IMR-90 (cell line): ENCODE results near the gene PPM1D. TPM values are rescaled to one million over a fixed set of nuclear protein-coding genes. Genes with fewer than 3 reads are reported as not detected.
"Not testable (repeated sequence)": the region's sequence is repeated elsewhere in the genome, so short reads cannot be mapped to it uniquely, and the experiment has no call there.

Source experiments
- ATAC-seq: fragments of 200-7000 bp; cut with Tn5 transposase; 2 replicates; pipeline ENCODE4 v1.9.1; 2020; ENCODE audit warnings: low read depth, mild to moderate bottlenecking, moderate library complexity
- BruUV-seq: library from RNA; stranded (reverse); fragments of 400-500 nt; replicated peaks from 2 replicates; lab custom pipeline; 2021; lab: Mats Ljungman, UMichigan
- CTCF ChIA-PET: fragments of 300-600 bp; formaldehyde crosslinking; extraction: SDS; loops from one replicate; lab custom pipeline; 2021; ENCODE audit warnings: antibody characterized with exemption; lab: Yijun Ruan, JAX
- POLR2A ChIA-PET: fragments of 300-600 bp; sonication (Branson Sonifier 250); formaldehyde crosslinking; loops from one replicate; lab custom pipeline; 2022; ENCODE audit warnings: antibody characterized with exemption; ENCODE audit not compliant: unreplicated experiment; lab: Charles Lee
- DNase-seq: peaks from one replicate; pipeline ENCODE4 v3.0.0; 2013
- H2AFZ ChIP-seq: replicated peaks from 2 replicates; pipeline ENCODE3; 2013; ENCODE audit warnings: low read length, mild to moderate bottlenecking; ENCODE audit not compliant: poor library complexity
- H2AK5ac ChIP-seq: 2 replicates; pipeline ENCODE4 v1.6.1; 2013; ENCODE audit warnings: low read depth, low read length, inconsistent platforms
- H2AK9ac ChIP-seq: replicated peaks from 2 replicates; pipeline ENCODE3; 2013; ENCODE audit warnings: mild to moderate bottlenecking, low read depth, low read length, moderate library complexity; ENCODE audit not compliant: poor library complexity
- H2BK120ac ChIP-seq: 2 replicates; pipeline ENCODE4 v1.6.1; 2013; ENCODE audit warnings: low read depth, low read length, inconsistent platforms
- H2BK15ac ChIP-seq: 3 replicates; pipeline ENCODE4 v1.6.1; 2013; ENCODE audit warnings: low read depth, low read length, inconsistent platforms
- H2BK20ac ChIP-seq: 2 replicates; pipeline ENCODE4 v1.6.1; 2013; ENCODE audit warnings: low read depth, mild to moderate bottlenecking, inconsistent platforms, low read length, moderate library complexity
- H2BK5ac ChIP-seq: 2 replicates; pipeline ENCODE4 v1.6.1; 2013; ENCODE audit warnings: mild to moderate bottlenecking, low read depth, low read length, inconsistent platforms; ENCODE audit not compliant: poor library complexity, severe bottlenecking
- H3K14ac ChIP-seq: replicated peaks from 2 replicates; pipeline ENCODE4 v1.6.1; 2013; ENCODE audit warnings: low read depth, low read length, inconsistent platforms
- H3K18ac ChIP-seq: 2 replicates; pipeline ENCODE4 v1.6.1; 2013; ENCODE audit warnings: low read depth, low read length, control low read depth
- H3K23ac ChIP-seq: 2 replicates; pipeline ENCODE4 v1.6.1; 2013; ENCODE audit warnings: low read depth, low read length, inconsistent platforms
- H3K27ac ChIP-seq: 2 replicates; pipeline ENCODE4 v1.5.1; 2013; ENCODE audit warnings: mild to moderate bottlenecking, control low read depth, low read length; ENCODE audit not compliant: insufficient read depth
- H3K27me3 ChIP-seq: 2 replicates; pipeline ENCODE4 v1.6.1; 2013; ENCODE audit warnings: low read length; ENCODE audit not compliant: control insufficient read depth, insufficient read depth
- H3K36me3 ChIP-seq: 2 replicates; pipeline ENCODE4 v1.6.1; 2013; ENCODE audit warnings: low read length, mixed read lengths; ENCODE audit not compliant: control insufficient read depth, insufficient read depth
- H3K4ac ChIP-seq: 2 replicates; pipeline ENCODE4 v1.6.1; 2013; ENCODE audit warnings: low read depth, low read length, inconsistent platforms
- H3K4me1 ChIP-seq: 2 replicates; pipeline ENCODE4 v1.6.1; 2013; ENCODE audit warnings: low read length, mixed read lengths; ENCODE audit not compliant: control insufficient read depth, insufficient read depth
- H3K4me2 ChIP-seq: 2 replicates; pipeline ENCODE4 v1.6.1; 2013; ENCODE audit warnings: low read depth, mild to moderate bottlenecking, control low read depth, low read length, moderate library complexity
- H3K4me3 ChIP-seq: 2 replicates; pipeline ENCODE4 v1.5.1; 2013; ENCODE audit warnings: low read depth, mild to moderate bottlenecking, control low read depth, low read length, moderate library complexity; ENCODE audit not compliant: insufficient read depth
- H3K56ac ChIP-seq: 2 replicates; pipeline ENCODE4 v1.6.1; 2013; ENCODE audit warnings: low read length, inconsistent platforms; ENCODE audit not compliant: insufficient read depth; ENCODE audit errors: extremely low read depth
- H3K79me1 ChIP-seq, 2 experiments: 2 replicates each; pipeline ENCODE4 v1.6.1; 2013; ENCODE audit warnings: low read length in 2 of 2, inconsistent platforms in 1 of 2, low read depth in 1 of 2
- H3K9ac ChIP-seq: 2 replicates; pipeline ENCODE4 v1.6.1; 2013; ENCODE audit warnings: low read depth, low read length, control low read depth
- H3K9me1 ChIP-seq: 2 replicates; pipeline ENCODE4 v1.6.1; 2013; ENCODE audit warnings: low read length, inconsistent platforms; ENCODE audit not compliant: insufficient read depth
- H3K9me3 ChIP-seq: 2 replicates; pipeline ENCODE4 v1.6.1; 2013; ENCODE audit warnings: low read length; ENCODE audit not compliant: control insufficient read depth, insufficient read depth
- H4K20me1 ChIP-seq: 2 replicates; pipeline ENCODE4 v1.6.1; 2013; ENCODE audit warnings: low read length, inconsistent platforms; ENCODE audit not compliant: insufficient read depth
- H4K5ac ChIP-seq: 2 replicates; pipeline ENCODE4 v1.6.1; 2013; ENCODE audit warnings: mild to moderate bottlenecking, low read depth, low read length, control low read depth
- H4K8ac ChIP-seq, 2 experiments: 2 replicates each; pipeline ENCODE4 v1.6.1; 2013; ENCODE audit warnings: low read depth in 2 of 2, low read length in 2 of 2, control low read depth in 1 of 2, inconsistent platforms in 1 of 2
- H4K91ac ChIP-seq: 2 replicates; pipeline ENCODE4 v1.6.1; 2013; ENCODE audit warnings: low read depth, low read length, inconsistent platforms; ENCODE audit not compliant: insufficient read depth
- CEBPB ChIP-seq: IDR thresholded peaks from 2 replicates; pipeline ENCODE4 v1.6.1; 2012; ENCODE audit warnings: low read depth, low read length, improper control_type of control experiment
- MAFK ChIP-seq: IDR thresholded peaks from 2 replicates; pipeline ENCODE4 v1.6.1; 2012; ENCODE audit warnings: low read depth, low read length, improper control_type of control experiment
- POLR2A ChIP-seq: IDR thresholded peaks from 2 replicates; pipeline ENCODE4 v1.6.1; 2012; ENCODE audit warnings: mild to moderate bottlenecking, low read depth, low read length
- SMC3 ChIP-seq: fragments of 150-350 bp; IDR thresholded peaks from 2 replicates; pipeline ENCODE4 v1.6.1; 2016; ENCODE audit warnings: low read depth, mild to moderate bottlenecking, antibody characterized with exemption, low read length, moderate library complexity
- WGBS, 2 experiments: methylation state at CpG; one replicate each; pipeline versions ENCODE4 v1.1.5 to v1.1.7; 2013; ENCODE audit warnings: missing lambda C conversion rate in 2 of 2; ENCODE audit not compliant: insufficient read length in 1 of 2; ENCODE audit errors: extremely low coverage in 2 of 2; 5-methylcytosine and 5-hydroxymethylcytosine counted together
- dilution Hi-C: fragments of 300-500 bp; cut with HindIII; formaldehyde crosslinking; loops from one replicate; pipeline ENCODE4 v1.14.3; 2018; ENCODE audit warnings: low sequenced_read_pairs; ENCODE audit not compliant: unreplicated experiment
- in situ Hi-C: fragments of 300-500 bp; cut with MboI; formaldehyde crosslinking; loops from 3 replicates; pipeline ENCODE4 v1.14.3; 2019; ENCODE audit warnings: low sequenced_read_pairs, inconsistent platforms, mixed read lengths
- intact Hi-C: fragments of 100-400 bp; cut with micrococcal nuclease; formaldehyde crosslinking; loops from 2 replicates; pipeline ENCODE4 v1.10.0; 2022
- polyA plus RNA-seq, 3 experiments: library from polyadenylated mRNA; depleted of rRNA; stranded (reverse); fragments of >200 nt; gene quantifications; 2 replicates each; pipeline ENCODE4 v1.2.3, GENCODE V29; 2012; ENCODE audit warnings: low replicate concordance in 1 of 3
- total RNA-seq: library from RNA; depleted of rRNA; stranded (reverse); fragments of >200 nt; gene quantifications from 2 replicates; pipeline ENCODE4 v1.2.3, GENCODE V29; 2012

The PPM1D gene
- total and polyA plus RNA-seq, 2 of the 4 experiments (the other 2 are of a cell fraction) = 5.5 to 16.1 TPM

GRCh38 chr17:60602871-60603270, 2.9 kb downstream of the PPM1D start:
- no peak overlapping the region for H4K91ac ChIP-seq
- H3K36me3 ChIP-seq = no peaks in the 10 kb centered on the region
- no peaks in the 10 kb centered on the region for H3K9me3 ChIP-seq
- BruUV-seq = no TSS peak
- no peak overlapping the region for H3K14ac ChIP-seq
- no peak overlapping the region for H2AK5ac ChIP-seq
- peak overlapping the region; percentile 47; the same call in 1 of the 2 replicates for H3K9ac ChIP-seq
- H2BK120ac ChIP-seq = no peak overlapping the region
- H3K23ac ChIP-seq = 0 out of 2 replicates have a peak overlapping the region, but pooled peaks have one; percentile 1
- no peak for DNase-seq
- no peaks in the 10 kb centered on the region for H3K27me3 ChIP-seq
- H3K4me3 ChIP-seq = peak overlapping the region; percentile 97
- CTCF ChIA-PET = no interaction called here
- H3K4ac ChIP-seq = no peak overlapping the region
- peak overlapping the region; percentile 59 for H2BK5ac ChIP-seq
- TF ChIP-seq CEBPB = no peak
- no peak for TF ChIP-seq MAFK
- no peak for TF ChIP-seq SMC3
- TF ChIP-seq POLR2A = no peak
- H3K56ac ChIP-seq = 0 out of 2 replicates have a peak overlapping the region, but pooled peaks have one; percentile 26
- no peak overlapping the region for H4K5ac ChIP-seq
- dilution Hi-C loops (no loop called here), in situ Hi-C loops (no loop called here), intact Hi-C loops (loop anchor here (1.0 to 10.0 kb wide), 3 partner anchors 35 to 468 kb away; partner anchors contain the start of gene USP32)
- H3K4me2 ChIP-seq = peak overlapping the region; percentile 55
- no peak overlapping the region for H4K8ac ChIP-seq
- H3K79me1 ChIP-seq = peaks cover 0 to 32% of the 10 kb centered on the region in 2 experiments; a peak in 2 of 4 replicates
- POLR2A ChIA-PET = interaction anchor here (0.6 kb wide), 1 partner anchor 136 kb away, joined by 3 read pairs; no protein-coding TSS in a partner anchor
- no peak overlapping the region for H3K18ac ChIP-seq
- peaks cover 42% of the 10 kb centered on the region for H4K20me1 ChIP-seq
- H2BK15ac ChIP-seq = no peak overlapping the region
- H2BK20ac ChIP-seq = no peak overlapping the region
- no peak overlapping the region for H2AK9ac ChIP-seq
- H3K27ac ChIP-seq = peak overlapping the region; percentile 64; the same call in 1 of the 2 replicates
- H2AFZ ChIP-seq = no peak overlapping the region
- H3K9me1 ChIP-seq = peaks cover 5% of the 10 kb centered on the region
- H3K4me1 ChIP-seq = peaks cover 2% of the 10 kb centered on the region; the same call in 1 of the 2 replicates
- no peak for ATAC-seq
- WGBS, 2 experiments = 0% methylated on average over 1 of the region's 1 CpG; no CpG with 5 or more reads in 1 of the 2 experiments

DNA sequence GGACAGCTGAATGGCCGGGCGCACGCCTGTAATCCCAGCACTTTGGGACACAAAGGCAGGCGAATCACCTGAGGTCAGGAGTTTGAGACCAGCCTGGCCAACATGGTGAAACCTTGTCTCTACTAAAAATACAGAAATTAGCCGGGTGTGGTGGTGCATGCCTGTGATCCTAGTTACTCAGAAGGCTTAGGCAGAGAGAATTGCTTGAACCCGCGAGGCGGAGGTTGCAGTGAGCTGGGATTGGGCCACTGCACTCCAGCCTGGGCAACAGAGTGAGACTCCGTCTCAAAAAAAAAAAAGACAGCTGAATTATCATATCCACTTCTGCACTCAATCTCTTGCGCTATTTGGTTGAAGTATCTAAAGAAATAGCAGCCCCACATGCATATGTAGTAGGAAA, 3.5 kb downstream of the PPM1D start:
- intact Hi-C loops = loop anchor here (5.0 to 10.0 kb wide), 2 partner anchors 211 to 469 kb away; partner anchors contain the start of gene USP32
- H4K91ac ChIP-seq, H2AK9ac ChIP-seq, H2BK15ac ChIP-seq, H3K4ac ChIP-seq, H3K36me3 ChIP-seq, H3K9ac ChIP-seq, H3K9me1 ChIP-seq, POLR2A ChIA-PET, H3K9me3 ChIP-seq, H3K4me3 ChIP-seq, H3K23ac ChIP-seq, H3K18ac ChIP-seq, BruUV-seq, H2BK20ac ChIP-seq, H3K14ac ChIP-seq, DNase-seq, H2BK5ac ChIP-seq, H3K4me1 ChIP-seq, dilution Hi-C loops, H4K8ac ChIP-seq, H3K27me3 ChIP-seq, in situ Hi-C loops, ATAC-seq, H2AK5ac ChIP-seq, H3K27ac ChIP-seq, H2AFZ ChIP-seq, H2BK120ac ChIP-seq, H3K56ac ChIP-seq, H4K5ac ChIP-seq: not testable (repeated sequence)
- CTCF ChIA-PET = interaction anchor here (0.7 kb wide), 1 partner anchor 34 kb away, joined by 3 read pairs; no protein-coding TSS in a partner anchor
- Histone ChIP-seq H3K79me1 (peaks cover 0 to 32% of the 10 kb centered on the region in 2 experiments; a peak in 2 of 4 replicates), H4K20me1 (peaks cover 42% of the 10 kb centered on the region), H3K4me2 (peak overlapping the region; percentile 24; the same call in 1 of the 2 replicates)
- 100% methylated on average over 5 of the region's 10 CpGs; no CpG with 5 or more reads in 1 of the 2 experiments for WGBS, 2 experiments
